ENCODE results near the gene CHML.
A peak's percentile ranks its signal among the peaks of the same experiment; 100 is the strongest.

CHML gene

GRCh38 chr1:241645199-241645598, 5.0 kb upstream of the CHML start:
- Histone ChIP-seq H3K9me3 (ENCODE audit: insufficient read depth, low read depth, low read length) (peaks cover 4% of the 10 kb centered on the region; the same call in 1 of the 2 replicates), H3K36me3 (ENCODE audit: insufficient read depth, low read length) (no peaks in the 10 kb centered on the region), H3K9ac (ENCODE audit: low read depth, low read length) (no peak overlapping the region), H3K27me3 (ENCODE audit: insufficient read depth, low read length) (no peaks in the 10 kb centered on the region), H3K4me3 (ENCODE audit: low read length) (no peak overlapping the region), H3K27ac (ENCODE audit: low read depth, low read length) (no peak overlapping the region; the same call in 1 of the 2 replicates), H3K4me1 (ENCODE audit: insufficient read depth, low read length) (peaks cover 5% of the 10 kb centered on the region; the same call in 1 of the 2 replicates)
- WGBS: 75% methylated on average over 4 of the region's 4 CpGs

GRCh38 chr1:241644259-241644658, 4.1 kb upstream of the CHML start:
- Histone ChIP-seq H3K4me1 (ENCODE audit: insufficient read depth, low read length) (peaks cover 5% of the 10 kb centered on the region; the same call in 1 of the 2 replicates), H3K9ac (ENCODE audit: low read depth, low read length) (no peak overlapping the region), H3K27ac (ENCODE audit: low read depth, low read length) (no peak overlapping the region), H3K36me3 (ENCODE audit: insufficient read depth, low read length) (no peaks in the 10 kb centered on the region), H3K4me3 (ENCODE audit: low read length) (no peak overlapping the region), H3K27me3 (ENCODE audit: insufficient read depth, low read length) (no peaks in the 10 kb centered on the region), H3K9me3 (ENCODE audit: insufficient read depth, low read depth, low read length) (peaks cover 4% of the 10 kb centered on the region; the same call in 1 of the 2 replicates)
- WGBS: 90% methylated on average over 2 of the region's 2 CpGs

GRCh38 chr1:241642593-241642944, 2.4 kb upstream of the CHML start:
- H3K27ac ChIP-seq (ENCODE audit: low read depth, low read length): no peak overlapping the region
- peaks cover 4% of the 10 kb centered on the region; the same call in 1 of the 2 replicates for H3K9me3 ChIP-seq (ENCODE audit: insufficient read depth, low read depth, low read length)
- H3K9ac ChIP-seq (ENCODE audit: low read depth, low read length): no peak overlapping the region
- H3K36me3 ChIP-seq (ENCODE audit: insufficient read depth, low read length): peaks cover 2% of the 10 kb centered on the region; the same call in 1 of the 2 replicates
- WGBS: 88% methylated on average over 1 of the region's 1 CpG
- no peaks in the 10 kb centered on the region for H3K27me3 ChIP-seq (ENCODE audit: insufficient read depth, low read length)
- no peak overlapping the region for H3K4me3 ChIP-seq (ENCODE audit: low read length)
- peaks cover 17% of the 10 kb centered on the region for H3K4me1 ChIP-seq (ENCODE audit: insufficient read depth, low read length)

GRCh38 chr1:241641773-241642592, 1.8 kb upstream of the CHML start:
- Histone ChIP-seq H3K4me3 (ENCODE audit: low read length) (no peak overlapping the region), H3K4me1 (ENCODE audit: insufficient read depth, low read length) (peaks cover 22% of the 10 kb centered on the region), H3K9me3 (ENCODE audit: insufficient read depth, low read depth, low read length) (peaks cover 4% of the 10 kb centered on the region; the same call in 1 of the 2 replicates), H3K36me3 (ENCODE audit: insufficient read depth, low read length) (peaks cover 8% of the 10 kb centered on the region), H3K27ac (ENCODE audit: low read depth, low read length) (no peak overlapping the region), H3K9ac (ENCODE audit: low read depth, low read length) (no peak overlapping the region), H3K27me3 (ENCODE audit: insufficient read depth, low read length) (no peaks in the 10 kb centered on the region)
- 92% methylated on average over 11 of the region's 12 CpGs for WGBS

- Histone ChIP-seq H3K27ac (ENCODE audit: low read depth, low read length) (no peak overlapping the region), H3K4me3 (ENCODE audit: low read length) (peak overlapping the region; percentile 51), H3K27me3 (ENCODE audit: insufficient read depth, low read length) (no peaks in the 10 kb centered on the region), H3K36me3 (ENCODE audit: insufficient read depth, low read length) (peaks cover 14% of the 10 kb centered on the region), H3K9me3 (ENCODE audit: insufficient read depth, low read depth, low read length) (peaks cover 4% of the 10 kb centered on the region; the same call in 1 of the 2 replicates), H3K4me1 (ENCODE audit: insufficient read depth, low read length) (peaks cover 25% of the 10 kb centered on the region), H3K9ac (ENCODE audit: low read depth, low read length) (no peak overlapping the region)
- 95% methylated on average over 9 of the region's 9 CpGs for WGBS
Observed at GRCh38 chr1:241640867-241641622, 876 bp upstream of the CHML start.

- WGBS: under 1% methylated on average over 27 of the region's 42 CpGs
- no peaks in the 10 kb centered on the region for H3K27me3 ChIP-seq (ENCODE audit: insufficient read depth, low read length)
- H3K9ac ChIP-seq (ENCODE audit: low read depth, low read length): peak overlapping the region; percentile 96
- peaks cover 28% of the 10 kb centered on the region for H3K36me3 ChIP-seq (ENCODE audit: insufficient read depth, low read length)
- H3K27ac ChIP-seq (ENCODE audit: low read depth, low read length): peak overlapping the region; percentile 86
- H3K4me3 ChIP-seq (ENCODE audit: low read length): peak overlapping the region; percentile 100
- H3K9me3 ChIP-seq (ENCODE audit: insufficient read depth, low read depth, low read length): peaks cover 4% of the 10 kb centered on the region; the same call in 1 of the 2 replicates
- peaks cover 25% of the 10 kb centered on the region for H3K4me1 ChIP-seq (ENCODE audit: insufficient read depth, low read length)
Observed at GRCh38 chr1:241639623-241640148, 483 bp downstream of the CHML start.

- H3K9ac ChIP-seq (ENCODE audit: low read depth, low read length): peak overlapping the region; percentile 72
- H3K9me3 ChIP-seq (ENCODE audit: insufficient read depth, low read depth, low read length): peaks cover 4% of the 10 kb centered on the region; the same call in 1 of the 2 replicates
- 7% methylated on average over 11 of the region's 11 CpGs for WGBS
- H3K36me3 ChIP-seq (ENCODE audit: insufficient read depth, low read length): peaks cover 34% of the 10 kb centered on the region
- peak overlapping the region; percentile 100 for H3K4me3 ChIP-seq (ENCODE audit: low read length)
- H3K4me1 ChIP-seq (ENCODE audit: insufficient read depth, low read length): peaks cover 25% of the 10 kb centered on the region
- H3K27me3 ChIP-seq (ENCODE audit: insufficient read depth, low read length): no peaks in the 10 kb centered on the region
- no peak overlapping the region; the same call in 1 of the 2 replicates for H3K27ac ChIP-seq (ENCODE audit: low read depth, low read length)
Observed at GRCh38 chr1:241638909-241639622, 1.1 kb downstream of the CHML start.

GRCh38 chr1:241638099-241638682, 2.0 kb downstream of the CHML start:
- 0 out of 2 replicates have a peak overlapping the region, but pooled peaks have one; percentile 24 for H3K9ac ChIP-seq (ENCODE audit: low read depth, low read length)
- H3K27ac ChIP-seq (ENCODE audit: low read depth, low read length): no peak overlapping the region
- H3K27me3 ChIP-seq (ENCODE audit: insufficient read depth, low read length): no peaks in the 10 kb centered on the region
- peaks cover 25% of the 10 kb centered on the region for H3K4me1 ChIP-seq (ENCODE audit: insufficient read depth, low read length)
- peaks cover 4% of the 10 kb centered on the region; the same call in 1 of the 2 replicates for H3K9me3 ChIP-seq (ENCODE audit: insufficient read depth, low read depth, low read length)
- 76% methylated on average over 3 of the region's 5 CpGs for WGBS
- peak overlapping the region; percentile 100 for H3K4me3 ChIP-seq (ENCODE audit: low read length)
- peaks cover 43% of the 10 kb centered on the region for H3K36me3 ChIP-seq (ENCODE audit: insufficient read depth, low read length)

GRCh38 chr1:241637604-241638003, 2.6 kb downstream of the CHML start:
- peaks cover 49% of the 10 kb centered on the region for H3K36me3 ChIP-seq (ENCODE audit: insufficient read depth, low read length)
- peak overlapping the region; percentile 100 for H3K4me3 ChIP-seq (ENCODE audit: low read length)
- no peak overlapping the region for H3K9ac ChIP-seq (ENCODE audit: low read depth, low read length)
- peaks cover 4% of the 10 kb centered on the region; the same call in 1 of the 2 replicates for H3K9me3 ChIP-seq (ENCODE audit: insufficient read depth, low read depth, low read length)
- no peaks in the 10 kb centered on the region for H3K27me3 ChIP-seq (ENCODE audit: insufficient read depth, low read length)
- no peak overlapping the region for H3K27ac ChIP-seq (ENCODE audit: low read depth, low read length)
- 82% methylated on average over 4 of the region's 4 CpGs for whole genome bisulfite sequencing
- peaks cover 30% of the 10 kb centered on the region for H3K4me1 ChIP-seq (ENCODE audit: insufficient read depth, low read length)

GRCh38 chr1:241637046-241637590, 3.1 kb downstream of the CHML start:
- Histone ChIP-seq H3K27me3 (ENCODE audit: insufficient read depth, low read length) (no peaks in the 10 kb centered on the region), H3K27ac (ENCODE audit: low read depth, low read length) (no peak overlapping the region), H3K36me3 (ENCODE audit: insufficient read depth, low read length) (peaks cover 53% of the 10 kb centered on the region), H3K4me3 (ENCODE audit: low read length) (peak overlapping the region; percentile 100), H3K4me1 (ENCODE audit: insufficient read depth, low read length) (peaks cover 35% of the 10 kb centered on the region), H3K9ac (ENCODE audit: low read depth, low read length) (no peak overlapping the region), H3K9me3 (ENCODE audit: insufficient read depth, low read depth, low read length) (peaks cover 4% of the 10 kb centered on the region; the same call in 1 of the 2 replicates)

Measured in HUES64 (cell line).